B cell (primary cell): ENCODE data around the gene SYNJ1.

Experiments used
- CTCF ChIP-seq: fragments of 200-600 bp; IDR thresholded peaks from one replicate; pipeline ENCODE4 v1.8.0; 2022; ENCODE audit warnings: antibody characterized with exemption, mild to moderate bottlenecking
- EZH2 ChIP-seq: IDR thresholded peaks from 2 replicates; pipeline ENCODE4 v1.6.1; 2012; ENCODE audit warnings: borderline replicate concordance, low read depth, mild to moderate bottlenecking, moderate library complexity, low read length; ENCODE audit not compliant: insufficient read depth, poor library complexity, severe bottlenecking

GRCh38 chr21:32698286-32698685 is 29.5 kb downstream of the SYNJ1 start:
- TF ChIP-seq CTCF (no peak), EZH2 (no peak)
